ENCODE results near the gene CTNS.

The CTNS gene

DNA sequence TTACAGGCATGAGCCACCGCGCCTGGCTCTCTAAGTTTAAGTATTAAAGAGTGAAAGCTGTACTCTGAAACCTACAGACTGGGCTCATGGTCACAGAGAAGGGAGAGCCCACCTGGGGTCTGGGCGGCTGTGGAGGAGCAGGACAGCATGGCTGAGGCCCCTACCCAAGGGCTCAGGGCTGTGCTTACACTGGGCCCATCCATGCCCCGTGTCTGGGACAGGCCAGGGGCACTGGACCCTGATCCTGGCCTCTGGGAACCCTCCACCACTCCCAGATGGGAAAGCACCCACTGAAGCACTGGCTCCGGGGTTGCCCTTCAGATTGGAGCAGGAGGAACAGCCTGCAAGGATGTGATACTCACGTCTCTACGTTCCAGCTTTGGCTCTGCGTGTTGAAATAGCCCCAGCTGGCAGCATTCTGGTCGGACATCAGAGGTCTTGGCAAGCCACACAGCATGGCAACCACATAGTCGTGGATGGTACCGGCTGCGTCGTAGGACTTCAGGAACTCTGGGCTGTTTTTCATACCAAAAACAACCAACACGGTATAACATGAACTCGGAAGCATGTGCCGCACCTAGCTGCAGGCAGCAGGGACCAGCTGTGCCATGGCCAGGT lies 13.5 kb upstream of the CTNS start:
- TF ChIP-seq, protein P1, sequence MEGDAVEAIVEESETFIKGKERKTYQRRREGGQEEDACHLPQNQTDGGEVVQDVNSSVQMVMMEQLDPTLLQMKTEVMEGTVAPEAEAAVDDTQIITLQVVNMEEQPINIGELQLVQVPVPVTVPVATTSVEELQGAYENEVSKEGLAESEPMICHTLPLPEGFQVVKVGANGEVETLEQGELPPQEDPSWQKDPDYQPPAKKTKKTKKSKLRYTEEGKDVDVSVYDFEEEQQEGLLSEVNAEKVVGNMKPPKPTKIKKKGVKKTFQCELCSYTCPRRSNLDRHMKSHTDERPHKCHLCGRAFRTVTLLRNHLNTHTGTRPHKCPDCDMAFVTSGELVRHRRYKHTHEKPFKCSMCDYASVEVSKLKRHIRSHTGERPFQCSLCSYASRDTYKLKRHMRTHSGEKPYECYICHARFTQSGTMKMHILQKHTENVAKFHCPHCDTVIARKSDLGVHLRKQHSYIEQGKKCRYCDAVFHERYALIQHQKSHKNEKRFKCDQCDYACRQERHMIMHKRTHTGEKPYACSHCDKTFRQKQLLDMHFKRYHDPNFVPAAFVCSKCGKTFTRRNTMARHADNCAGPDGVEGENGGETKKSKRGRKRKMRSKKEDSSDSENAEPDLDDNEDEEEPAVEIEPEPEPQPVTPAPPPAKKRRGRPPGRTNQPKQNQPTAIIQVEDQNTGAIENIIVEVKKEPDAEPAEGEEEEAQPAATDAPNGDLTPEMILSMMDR (IDR thresholded peaks at IDR 0.05; ENCODE audit: low read depth, low read length): no peak
- no peak overlapping the region for H3K4me3 ChIP-seq (ENCODE audit: low read depth, low read length)

DNA sequence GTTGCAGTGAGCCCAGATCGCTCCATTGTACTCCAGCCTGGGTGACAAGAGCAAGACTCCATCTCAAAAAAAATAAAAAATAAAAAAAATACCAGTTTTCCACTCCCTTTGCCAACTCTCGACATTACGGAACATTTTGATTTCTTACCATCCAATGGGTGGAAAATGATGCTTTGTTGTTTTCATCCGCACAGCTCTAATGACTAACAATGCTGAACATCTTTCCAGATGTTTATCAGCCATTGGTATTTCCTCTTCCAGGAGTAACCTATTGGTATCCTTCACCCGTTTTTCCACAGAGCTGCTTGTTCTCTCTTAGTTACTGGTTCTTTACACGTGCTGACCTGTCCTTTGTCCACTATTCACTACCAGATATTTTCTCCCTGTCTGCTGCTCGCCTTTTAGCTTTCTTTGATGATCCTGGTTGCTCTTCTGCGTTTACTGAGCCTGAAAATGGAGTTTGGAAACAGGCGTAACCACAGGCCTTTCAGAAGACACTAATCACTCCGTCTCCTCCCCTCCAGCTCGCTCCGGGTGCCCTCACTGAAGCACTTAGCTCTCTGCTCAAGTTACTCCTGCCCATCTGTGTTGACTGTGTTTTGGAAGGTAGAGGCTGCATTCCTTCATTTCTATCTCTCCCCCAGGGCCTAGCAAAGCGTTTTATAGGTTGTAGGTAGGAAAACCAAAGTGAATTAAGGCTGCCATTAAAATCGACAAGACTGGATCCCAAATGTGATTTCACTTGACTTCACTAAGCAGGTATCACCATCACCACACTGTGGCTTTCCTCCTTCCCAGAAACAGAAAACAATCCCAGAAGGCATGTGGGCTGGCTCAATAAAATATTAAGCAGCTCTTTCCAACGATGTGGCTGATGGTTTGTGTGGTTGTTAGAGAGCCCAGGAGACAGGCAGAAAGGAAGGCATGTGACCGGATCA lies 9.5 kb upstream of the CTNS start:
- H3K4me3 ChIP-seq (ENCODE audit: low read depth, low read length): no peak overlapping the region
- TF ChIP-seq, protein P1 (IDR thresholded peaks at IDR 0.05; ENCODE audit: low read depth, low read length): no peak

DNA sequence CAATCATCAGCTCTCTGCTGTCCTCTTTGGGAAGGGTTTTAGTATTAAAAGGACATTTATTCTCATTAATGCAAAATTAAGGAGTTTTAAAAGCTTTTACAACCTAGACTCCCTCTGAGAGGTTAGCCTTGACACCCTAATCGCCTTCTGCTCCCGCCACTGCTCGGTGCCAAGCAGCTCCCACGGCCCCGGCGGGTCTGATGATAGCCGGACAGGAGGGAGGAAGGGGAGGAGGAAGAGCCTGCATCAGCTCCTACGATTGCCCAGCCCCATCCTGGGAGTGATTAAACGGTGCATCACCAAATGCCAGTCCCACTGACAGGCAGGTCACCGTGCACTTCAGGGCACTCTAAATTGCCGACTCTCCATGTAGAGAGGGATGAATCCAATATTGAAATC lies 8.8 kb upstream of the CTNS start:
- TF ChIP-seq, protein P1 (IDR thresholded peaks at IDR 0.05; ENCODE audit: low read depth, low read length): no peak
- no peak overlapping the region for H3K4me3 ChIP-seq (ENCODE audit: low read depth, low read length)

DNA sequence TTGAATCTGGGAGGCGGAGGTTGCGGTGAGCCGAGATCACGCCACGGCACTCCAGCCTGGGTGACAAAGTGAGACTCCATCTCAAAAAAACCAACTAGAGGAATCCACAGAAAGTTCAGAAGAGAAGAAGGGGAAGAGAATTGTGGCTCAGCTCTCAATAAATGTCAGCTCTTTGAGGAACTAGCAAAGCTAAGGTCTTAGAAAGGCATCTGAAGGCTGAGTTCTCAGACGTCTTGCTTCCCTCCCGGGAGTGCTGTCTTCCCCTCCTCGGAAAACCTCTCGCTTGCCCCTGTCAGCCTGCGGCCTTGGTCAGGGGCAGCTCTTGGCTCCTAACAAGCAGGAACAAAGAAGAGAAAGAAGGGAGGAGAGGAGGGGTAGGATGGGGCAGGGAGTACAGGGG lies 5.8 kb upstream of the CTNS start:
- no peak overlapping the region for H3K4me3 ChIP-seq (ENCODE audit: low read depth, low read length)
- TF ChIP-seq, protein P1 (IDR thresholded peaks at IDR 0.05; ENCODE audit: low read depth, low read length): no peak

DNA sequence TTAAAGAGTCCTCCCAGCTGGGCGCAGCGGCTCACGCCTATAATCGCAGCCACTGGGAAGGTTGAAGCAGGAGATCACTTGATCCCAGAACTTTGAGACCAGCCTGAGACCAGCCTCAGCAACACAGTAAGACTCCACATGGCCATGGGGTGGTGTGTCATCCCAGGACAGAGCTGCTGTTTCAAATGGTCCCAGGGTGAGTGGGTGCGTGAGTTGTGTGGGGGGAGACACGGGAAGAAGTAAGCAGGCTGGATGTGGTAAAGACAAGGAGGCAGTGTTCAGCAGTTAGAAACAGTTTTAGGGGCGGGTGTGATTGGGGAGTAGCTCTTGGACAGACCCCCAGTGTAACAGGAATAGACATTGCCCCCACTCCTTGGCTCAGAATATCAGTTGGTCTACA lies 4.3 kb upstream of the CTNS start:
- H3K4me3 ChIP-seq (ENCODE audit: low read depth, low read length): no peak overlapping the region
- TF ChIP-seq, protein P1 (IDR thresholded peaks at IDR 0.05; ENCODE audit: low read depth, low read length): no peak

DNA sequence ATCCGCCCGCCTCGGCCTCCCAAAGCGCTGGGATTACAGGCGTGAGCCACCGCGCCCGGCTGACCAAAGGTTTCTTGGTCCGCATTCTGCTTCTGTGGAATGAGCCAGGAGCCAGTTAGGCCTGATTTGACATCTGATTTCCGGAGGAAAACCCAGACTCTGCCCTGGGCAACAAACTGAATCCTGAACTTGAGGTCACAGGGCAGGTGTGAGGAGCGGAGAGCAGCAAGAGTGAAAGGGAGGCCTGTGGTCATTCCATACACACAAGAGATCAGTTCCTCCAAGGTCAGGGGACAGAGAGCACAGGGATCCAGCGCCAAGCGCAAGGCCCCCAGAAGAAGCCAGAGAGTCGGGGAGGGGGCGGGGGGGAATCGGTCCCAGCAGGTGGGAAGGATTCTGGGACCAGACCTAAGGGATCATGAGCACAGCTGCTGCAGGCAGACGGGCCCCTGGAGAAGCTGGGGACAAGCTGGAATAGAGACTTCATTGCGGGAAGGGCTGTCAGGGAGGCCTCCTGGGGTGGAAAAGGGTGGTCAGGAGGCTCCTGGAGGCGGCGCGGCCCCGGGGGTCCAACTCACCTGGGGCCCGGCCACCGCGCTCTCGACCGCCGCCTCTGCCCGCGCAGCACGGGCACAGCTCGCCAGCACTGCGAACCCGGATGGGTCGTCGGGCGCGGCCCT lies 946 bp upstream of the CTNS start:
- TF ChIP-seq, protein P1 (IDR thresholded peaks at IDR 0.05; ENCODE audit: low read depth, low read length): no peak
- peak overlapping the region; percentile 90 for H3K4me3 ChIP-seq (ENCODE audit: low read depth, low read length)

Measured in WI38 (cell line).